Activated T-cell treated with anti-CD3 and anti-CD28 coated beads for 24 hours (primary cell): ENCODE results near the gene TMC2.
"Not testable (repeated sequence)": the region's sequence is repeated elsewhere in the genome, so short reads cannot be mapped to it uniquely, and the experiment has no call there.

ENCODE experiments used
- DNase-seq: peaks from one replicate; pipeline ENCODE4 v3.0.0-alpha.2; 2020; ENCODE audit warnings: low read depth

Gene TMC2

GRCh38 chr20:2663887-2664719, 127.7 kb downstream of the TMC2 start, which contains the start of gene IDH3B:
Gene IDH3B (minus strand): TSS chr20:2664216. CDS start chr20:2664188, 28 bp downstream.
- DNase-seq = peak; percentile 91

DNA sequence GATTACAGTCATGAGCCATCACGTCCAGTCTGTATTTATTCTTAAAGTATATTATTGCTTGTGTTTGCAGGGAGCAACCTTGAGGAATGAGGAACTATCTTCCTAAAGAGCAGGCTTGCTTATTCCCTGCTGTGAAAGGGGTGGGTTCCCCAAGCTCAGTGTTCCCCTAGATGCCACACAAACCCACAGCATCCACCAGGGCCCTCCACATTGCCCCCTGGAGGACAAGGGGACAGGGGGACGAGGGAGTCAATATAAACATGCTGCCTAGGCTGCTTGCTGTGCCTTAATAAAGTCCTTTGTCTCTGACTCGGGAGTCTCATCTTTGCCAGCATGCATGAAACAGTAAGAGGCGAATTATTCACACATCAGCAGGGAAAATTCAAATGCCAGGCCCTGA, 135.6 kb downstream of the TMC2 start:
- no peak for DNase-seq

GRCh38 chr20:2672446-2672845, 136.1 kb downstream of the TMC2 start:
- DNase-seq = no peak

DNA sequence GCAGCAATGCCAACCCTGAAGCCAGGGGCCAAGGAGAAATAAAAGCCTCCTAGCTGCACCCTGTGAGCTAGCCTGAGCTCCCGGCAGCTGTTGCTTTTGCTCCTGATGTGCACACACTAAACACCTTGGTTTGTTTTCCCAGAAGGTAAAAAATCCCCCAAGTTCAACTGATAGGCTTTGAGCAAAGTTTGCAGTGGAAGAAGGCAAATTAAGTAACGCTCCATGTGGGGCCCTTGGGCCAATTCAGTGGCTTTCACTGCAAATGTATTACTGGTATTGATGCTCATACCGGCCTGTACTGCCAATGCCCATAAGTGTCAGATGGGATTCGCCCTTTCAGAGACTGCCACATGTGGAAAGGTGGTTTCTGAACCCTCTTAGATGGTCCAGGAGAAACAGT, 137.1 kb downstream of the TMC2 start:
- DNase-seq = no peak

DNA sequence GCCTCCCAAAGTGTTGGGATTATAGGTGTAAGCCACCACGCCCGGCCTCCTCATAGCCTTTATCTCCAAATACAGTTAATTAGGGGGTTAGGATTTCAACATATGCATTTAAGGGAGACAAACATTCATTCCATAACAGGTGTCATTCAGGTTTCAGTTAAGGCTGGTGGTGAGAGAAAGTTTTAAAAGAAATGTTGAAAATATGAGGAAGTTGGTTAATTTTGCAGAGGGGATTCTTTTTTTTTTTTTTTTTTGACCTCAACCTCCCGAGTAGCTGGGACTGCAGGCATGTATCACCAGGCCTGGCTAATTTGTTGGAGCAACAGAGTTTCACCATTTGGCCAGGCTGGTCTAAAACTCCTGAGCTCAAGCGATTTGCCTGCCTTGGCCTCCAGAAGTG, 143.7 kb downstream of the TMC2 start:
- no peak for DNase-seq

- DNase-seq = not testable (repeated sequence)
Measured at GRCh38 chr20:2682040-2682439, 145.7 kb downstream of the TMC2 start.

- DNase-seq = not testable (repeated sequence)
Measured at GRCh38 chr20:2684817-2685216, 148.4 kb downstream of the TMC2 start.

DNA sequence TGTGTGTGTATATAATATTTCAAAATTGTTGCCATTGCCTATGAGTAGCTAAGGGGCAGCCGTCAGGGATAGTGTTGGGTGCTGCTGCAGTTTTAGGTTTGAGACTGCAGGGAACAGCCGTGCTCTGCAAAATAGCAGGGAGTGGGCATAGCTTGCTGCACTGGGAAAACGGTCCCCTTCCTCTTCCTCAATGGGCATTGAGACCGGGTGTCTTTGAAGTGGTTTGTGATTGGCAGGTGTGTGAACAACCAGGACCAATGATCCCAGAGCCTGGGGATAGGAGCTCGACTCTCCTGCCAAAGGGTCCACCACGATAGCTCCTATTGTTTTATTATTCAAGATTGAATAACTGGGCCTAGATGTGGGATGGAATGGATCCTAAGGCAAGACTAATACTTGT, 151.1 kb downstream of the TMC2 start:
- DNase-seq = no peak

DNA sequence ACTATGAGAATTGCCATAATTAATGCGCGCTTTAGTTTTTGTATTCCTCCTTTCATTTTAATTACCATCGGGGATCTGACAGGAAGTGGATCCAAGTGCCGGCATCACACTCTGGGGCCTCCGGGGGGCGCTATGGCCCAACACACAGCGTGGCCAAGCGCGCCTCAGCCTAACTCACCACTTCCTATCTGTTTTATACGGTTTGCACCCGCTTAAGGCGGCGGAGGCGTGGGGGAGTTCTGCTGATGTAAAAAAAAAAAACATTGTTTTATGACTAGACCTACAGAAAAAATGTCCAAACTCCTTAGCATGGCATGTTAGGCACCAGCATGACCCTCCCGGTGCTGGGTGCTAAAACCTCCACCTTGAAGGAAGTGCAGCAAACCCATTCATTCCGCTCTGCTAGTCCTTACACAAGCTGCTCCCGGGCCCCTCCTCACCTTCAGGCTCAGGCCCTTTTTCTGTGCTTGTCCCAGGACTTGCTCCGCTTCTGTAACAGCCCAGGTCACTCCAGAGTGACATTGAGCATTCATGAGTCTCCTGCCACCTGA, 151.7 kb downstream of the TMC2 start:
- DNase-seq = peak; percentile 56

DNA sequence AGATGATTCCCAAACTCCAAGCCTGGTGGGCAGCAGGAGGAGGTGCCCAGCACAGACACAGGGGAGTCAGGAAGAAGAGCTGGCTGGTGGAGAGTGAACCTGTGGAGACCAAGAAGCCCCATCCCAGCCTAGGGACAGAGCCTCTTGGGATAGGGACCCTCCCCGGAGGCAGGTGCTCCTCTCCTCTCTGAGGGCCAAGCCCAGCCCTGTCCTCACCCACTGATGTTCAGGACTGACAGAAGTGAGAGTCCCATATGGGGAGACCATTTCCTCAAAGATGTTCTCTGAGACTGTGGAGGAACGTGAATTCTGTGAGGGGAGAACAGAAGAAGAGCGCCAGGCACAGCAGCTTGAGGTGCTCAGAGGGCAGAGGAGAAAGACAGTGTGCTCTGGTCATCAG, 153.8 kb downstream of the TMC2 start:
- DNase-seq = no peak

GRCh38 chr20:2690718-2691117, 154.3 kb downstream of the TMC2 start:
- no peak for DNase-seq

DNA sequence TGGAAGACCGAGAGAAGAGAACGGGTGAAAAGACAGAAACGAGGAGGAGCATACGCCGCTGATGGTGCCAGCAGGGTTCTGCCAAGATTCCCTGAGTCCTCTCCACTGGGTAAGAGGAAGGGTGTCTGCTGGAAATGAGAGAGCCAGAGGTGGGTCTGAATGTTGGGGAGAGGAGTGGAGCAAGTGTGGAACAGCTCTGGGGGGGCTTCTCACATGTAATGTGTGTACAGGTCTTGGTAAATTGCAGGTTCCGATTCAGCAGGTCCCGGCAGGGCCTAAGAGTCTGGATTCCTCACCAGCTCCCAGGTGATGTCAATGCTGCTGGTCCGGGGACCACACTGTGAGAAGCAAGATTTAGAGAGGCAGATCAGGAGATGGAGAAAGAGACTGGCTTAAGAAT, 154.8 kb downstream of the TMC2 start:
- no peak for DNase-seq
